ENCODE results near the gene CRADD. TPM values are rescaled to one million over a fixed set of nuclear protein-coding genes. Genes with fewer than 3 reads are reported as not detected.

Gene CRADD
- total and polyA plus RNA-seq, 2 of the 4 experiments (the other 2 are of a cell fraction), result 11.1 to 14.0 TPM

- no peaks in the 10 kb centered on the region for H3K36me3 ChIP-seq (ENCODE audit: control insufficient read depth, insufficient read depth, low read length)
- H2BK120ac ChIP-seq (ENCODE audit: low read depth, low read length), result peak overlapping the region; percentile 56; the same call in 1 of the 2 replicates
- H3K23ac ChIP-seq (ENCODE audit: low read depth, low read length), result peak overlapping the region; percentile 26; the same call in 1 of the 2 replicates
- H3K9ac ChIP-seq (ENCODE audit: low read depth, low read length), result no peak overlapping the region
- H3K27me3 ChIP-seq (ENCODE audit: control insufficient read depth, insufficient read depth, low read length), result no peaks in the 10 kb centered on the region
- no peak overlapping the region for H3K27ac ChIP-seq (ENCODE audit: insufficient read depth, low read length)
- no peak overlapping the region for H2AK9ac ChIP-seq (replicated peaks; ENCODE audit: low read depth, low read length, poor library complexity)
- peak overlapping the region; percentile 39; the same call in 1 of the 2 replicates for H2BK20ac ChIP-seq (ENCODE audit: low read depth, low read length)
- H3K4me3 ChIP-seq (ENCODE audit: insufficient read depth, low read depth, low read length), result no peak overlapping the region
- ATAC-seq (ENCODE audit: low read depth), result peak; percentile 48; the same call in 1 of the 2 replicates
- peak overlapping the region; percentile 10; the same call in 1 of the 2 replicates for H3K4ac ChIP-seq (ENCODE audit: low read depth, low read length)
- H3K4me2 ChIP-seq (ENCODE audit: low read depth, low read length), result no peak overlapping the region
- no peaks in the 10 kb centered on the region for H3K9me3 ChIP-seq (ENCODE audit: control insufficient read depth, insufficient read depth, low read length)
- peaks cover 3% of the 10 kb centered on the region; the same call in 1 of the 2 replicates for H3K9me1 ChIP-seq (ENCODE audit: insufficient read depth, low read length)
- DNase-seq, result peak; percentile 33
- ChIA-PET CTCF (no interaction called here), POLR2A (ENCODE audit: unreplicated experiment) (no interaction called here)
- H3K14ac ChIP-seq (replicated peaks; ENCODE audit: low read depth, low read length), result peak overlapping the region; percentile 79
- no peak overlapping the region for H2BK5ac ChIP-seq (ENCODE audit: low read depth, low read length, poor library complexity, severe bottlenecking)
- peak overlapping the region; percentile 56; the same call in 1 of the 3 replicates for H2BK15ac ChIP-seq (ENCODE audit: low read depth, low read length)
- peak overlapping the region; percentile 60; the same call in 1 of the 2 replicates for H2AK5ac ChIP-seq (ENCODE audit: low read depth, low read length)
- WGBS, 2 experiments (ENCODE audit: extremely low coverage in 2 of 2, insufficient read length in 1 of 2), result 79% methylated on average over 2 of the region's 2 CpGs; no CpG with 5 or more reads in 1 of the 2 experiments
- dilution Hi-C loops (cut with HindIII; ENCODE audit: low sequenced_read_pairs, unreplicated experiment) (no loop called here), in situ Hi-C loops (cut with MboI; ENCODE audit: low sequenced_read_pairs) (no loop called here), intact Hi-C loops (cut with micrococcal nuclease) (no loop called here)
- no peaks in the 10 kb centered on the region; a peak in 1 of 4 replicates for H3K79me1 ChIP-seq (ENCODE audit: low read depth in 1 of 2, low read length in 2 of 2)
- peak overlapping the region in 1 of 2 experiments; percentile 54; a peak in 1 of 4 replicates for H4K8ac ChIP-seq (ENCODE audit: low read depth in 2 of 2, low read length in 2 of 2)
- peak overlapping the region; percentile 74; the same call in 1 of the 2 replicates for H4K5ac ChIP-seq (ENCODE audit: low read depth, low read length)
- peak overlapping the region; percentile 48; the same call in 1 of the 2 replicates for H3K18ac ChIP-seq (ENCODE audit: low read depth, low read length)
- no peaks in the 10 kb centered on the region for H4K20me1 ChIP-seq (ENCODE audit: insufficient read depth, low read length)
- no peak overlapping the region for H3K56ac ChIP-seq (ENCODE audit: extremely low read depth, insufficient read depth, low read length)
- TF ChIP-seq RAD21 (IDR thresholded peaks at IDR 0.05; ENCODE audit: low read length) (no peak), MXI1 (IDR thresholded peaks at IDR 0.05; ENCODE audit: borderline replicate concordance, low read depth, low read length) (no peak), BHLHE40 (IDR thresholded peaks at IDR 0.05; ENCODE audit: low read depth, low read length) (no peak), CEBPB (IDR thresholded peaks at IDR 0.05; ENCODE audit: low read depth, low read length) (no peak), MAFK (IDR thresholded peaks at IDR 0.05; ENCODE audit: low read depth, low read length) (no peak)
- TF ChIP-seq, protein P1, sequence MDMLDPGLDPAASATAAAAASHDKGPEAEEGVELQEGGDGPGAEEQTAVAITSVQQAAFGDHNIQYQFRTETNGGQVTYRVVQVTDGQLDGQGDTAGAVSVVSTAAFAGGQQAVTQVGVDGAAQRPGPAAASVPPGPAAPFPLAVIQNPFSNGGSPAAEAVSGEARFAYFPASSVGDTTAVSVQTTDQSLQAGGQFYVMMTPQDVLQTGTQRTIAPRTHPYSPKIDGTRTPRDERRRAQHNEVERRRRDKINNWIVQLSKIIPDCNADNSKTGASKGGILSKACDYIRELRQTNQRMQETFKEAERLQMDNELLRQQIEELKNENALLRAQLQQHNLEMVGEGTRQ (IDR thresholded peaks at IDR 0.05; ENCODE audit: low read depth, low read length), result no peak
- no TSS peak for BruUV-seq (replicated peaks)
- peaks cover 6% of the 10 kb centered on the region for H3K4me1 ChIP-seq (ENCODE audit: control insufficient read depth, insufficient read depth, low read length)
- peak overlapping the region; percentile 74 for H2AFZ ChIP-seq (replicated peaks; ENCODE audit: low read length, poor library complexity)
- no peak overlapping the region for H4K91ac ChIP-seq (ENCODE audit: insufficient read depth, low read depth, low read length)
Observed at GRCh38 chr12:93663006-93663728, 14.0 kb upstream of the CRADD start.

All from IMR-90 (cell line).